Measurements from ENCODE around the gene NAA60. TPM values are rescaled to one million over a fixed set of nuclear protein-coding genes. Genes with fewer than 3 reads are reported as not detected.

Gene NAA60
- polyA plus RNA-seq, 1 of the 3 experiments (the other 2 are of a cell fraction): 17.2 TPM

DNA sequence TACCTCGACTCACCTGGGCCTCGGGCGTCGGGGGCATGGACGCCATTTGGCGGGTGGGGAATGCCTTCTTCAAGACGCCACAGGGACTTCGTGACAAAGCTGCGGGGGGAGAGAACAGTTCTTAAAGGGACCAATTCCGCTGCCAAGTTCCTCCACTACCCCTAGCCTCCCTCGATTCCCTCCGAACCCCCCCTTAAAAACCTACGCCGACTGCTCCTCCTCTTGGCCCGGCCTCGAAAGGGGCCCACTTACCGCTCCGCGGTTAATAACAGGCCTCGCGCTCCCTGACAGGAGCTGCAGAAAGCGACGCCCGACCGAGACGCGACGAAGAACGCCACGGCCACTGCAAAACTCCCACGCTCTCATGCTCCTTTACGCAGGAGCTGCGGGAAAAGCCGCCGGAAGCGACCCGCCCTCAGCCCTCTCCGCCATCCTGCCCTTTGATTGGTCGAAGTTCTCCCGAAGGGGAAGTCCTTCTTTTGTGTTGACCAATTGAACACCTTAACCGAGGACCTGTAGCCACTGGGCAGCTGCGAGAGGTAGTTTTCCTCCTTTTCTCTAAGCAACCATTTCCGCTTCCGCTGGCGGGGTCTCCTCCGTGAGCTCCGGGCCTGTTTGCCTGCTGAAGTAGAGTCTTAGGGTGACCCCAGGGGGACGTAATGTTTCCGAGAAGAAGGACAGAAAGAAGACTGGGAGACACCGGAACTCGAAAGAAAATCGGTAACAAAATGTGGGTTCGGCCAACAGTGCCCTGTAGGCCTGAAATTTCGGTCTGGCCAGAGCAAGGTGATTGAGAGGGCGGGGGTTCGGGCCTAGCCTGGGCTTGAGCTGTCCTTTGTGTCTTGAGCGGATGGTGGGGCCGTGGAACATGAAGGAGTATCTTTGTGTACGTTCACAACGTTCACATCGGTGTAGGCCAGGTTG lies at the start of gene NAA60, which contains the start of gene ZNF597 (continued):
- TF ChIP-seq SMC3 (IDR thresholded peaks at IDR 0.05; ENCODE audit: low read depth, low read length) (no peak), EZH2phosphoT487 (IDR thresholded peaks at IDR 0.05; ENCODE audit: borderline replicate concordance, low read depth) (no peak), RXRA (IDR thresholded peaks at IDR 0.05; ENCODE audit: borderline replicate concordance, low read depth) (no peak), SIN3A (IDR thresholded peaks at IDR 0.05; ENCODE audit: borderline replicate concordance, low read depth, low read length) (no peak), NRF1 (IDR thresholded peaks at IDR 0.05; ENCODE audit: low read depth, low read length) (no peak; the same call in 1 of the 2 replicates), TAF1 (IDR thresholded peaks at IDR 0.05; ENCODE audit: borderline replicate concordance, low read depth, low read length) (peak; percentile 35; the same call in 1 of the 2 replicates), GABPA (IDR thresholded peaks at IDR 0.05; ENCODE audit: low read depth) (peak; percentile 83), JUND (IDR thresholded peaks at IDR 0.05) (no peak)
- TF ChIP-seq, protein P1, sequence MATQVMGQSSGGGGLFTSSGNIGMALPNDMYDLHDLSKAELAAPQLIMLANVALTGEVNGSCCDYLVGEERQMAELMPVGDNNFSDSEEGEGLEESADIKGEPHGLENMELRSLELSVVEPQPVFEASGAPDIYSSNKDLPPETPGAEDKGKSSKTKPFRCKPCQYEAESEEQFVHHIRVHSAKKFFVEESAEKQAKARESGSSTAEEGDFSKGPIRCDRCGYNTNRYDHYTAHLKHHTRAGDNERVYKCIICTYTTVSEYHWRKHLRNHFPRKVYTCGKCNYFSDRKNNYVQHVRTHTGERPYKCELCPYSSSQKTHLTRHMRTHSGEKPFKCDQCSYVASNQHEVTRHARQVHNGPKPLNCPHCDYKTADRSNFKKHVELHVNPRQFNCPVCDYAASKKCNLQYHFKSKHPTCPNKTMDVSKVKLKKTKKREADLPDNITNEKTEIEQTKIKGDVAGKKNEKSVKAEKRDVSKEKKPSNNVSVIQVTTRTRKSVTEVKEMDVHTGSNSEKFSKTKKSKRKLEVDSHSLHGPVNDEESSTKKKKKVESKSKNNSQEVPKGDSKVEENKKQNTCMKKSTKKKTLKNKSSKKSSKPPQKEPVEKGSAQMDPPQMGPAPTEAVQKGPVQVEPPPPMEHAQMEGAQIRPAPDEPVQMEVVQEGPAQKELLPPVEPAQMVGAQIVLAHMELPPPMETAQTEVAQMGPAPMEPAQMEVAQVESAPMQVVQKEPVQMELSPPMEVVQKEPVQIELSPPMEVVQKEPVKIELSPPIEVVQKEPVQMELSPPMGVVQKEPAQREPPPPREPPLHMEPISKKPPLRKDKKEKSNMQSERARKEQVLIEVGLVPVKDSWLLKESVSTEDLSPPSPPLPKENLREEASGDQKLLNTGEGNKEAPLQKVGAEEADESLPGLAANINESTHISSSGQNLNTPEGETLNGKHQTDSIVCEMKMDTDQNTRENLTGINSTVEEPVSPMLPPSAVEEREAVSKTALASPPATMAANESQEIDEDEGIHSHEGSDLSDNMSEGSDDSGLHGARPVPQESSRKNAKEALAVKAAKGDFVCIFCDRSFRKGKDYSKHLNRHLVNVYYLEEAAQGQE (IDR thresholded peaks at IDR 0.05; ENCODE audit: low read depth, low read length): no peak

DNA sequence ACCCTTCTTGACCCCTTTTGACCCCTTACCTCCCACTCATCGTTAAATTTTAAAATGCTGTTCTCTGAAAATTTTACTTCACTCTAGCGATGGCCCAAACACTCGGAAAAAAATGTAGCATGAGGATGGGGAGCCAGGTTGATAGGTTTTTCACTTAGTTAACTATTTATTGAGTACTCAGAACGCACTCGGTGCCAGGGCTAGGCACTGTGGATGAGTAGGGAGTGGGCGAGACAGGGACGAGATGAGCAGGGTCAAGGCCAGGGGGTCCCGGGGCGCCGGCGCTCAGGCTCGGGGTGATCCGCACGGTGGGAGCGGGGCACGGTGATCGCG lies 43.1 kb upstream of the NAA60 start:
- Histone ChIP-seq H3K4me3 (ENCODE audit: low read depth in 2 of 2, low read length in 1 of 2) (peak overlapping the region; percentile 92 to 94), H3K27ac (ENCODE audit: low read depth in 2 of 2, low read length in 1 of 2) (peak overlapping the region; percentile 81 to 83), H3K9me3 (no peaks in the 10 kb centered on the region), H3K27me3 (ENCODE audit: insufficient read depth) (no peaks in the 10 kb centered on the region), H4K20me1 (ENCODE audit: insufficient read depth) (no peaks in the 10 kb centered on the region), H3K4me1 (ENCODE audit: control insufficient read depth in 1 of 2, insufficient read depth in 2 of 2, low read depth in 1 of 2, low read length in 1 of 2) (peaks cover 0 to 4% of the 10 kb centered on the region in 2 experiments; a peak in 2 of 4 replicates), H2AFZ (ENCODE audit: low read depth) (peak overlapping the region; percentile 98; the same call in 1 of the 2 replicates), H3K36me3 (replicated peaks in 1 of 2; ENCODE audit: control insufficient read depth in 1 of 2, insufficient read depth in 2 of 2, low read length in 1 of 2) (peaks cover 29 to 65% of the 10 kb centered on the region in 2 experiments), H3K79me2 (ENCODE audit: insufficient read depth) (peaks cover 71% of the 10 kb centered on the region), H3F3A (replicated peaks; ENCODE audit: insufficient read depth) (peaks cover 11% of the 10 kb centered on the region), H3K9ac (peak overlapping the region; percentile 95), H3K9me2 (no peaks in the 10 kb centered on the region), H3K4me2 (peak overlapping the region; percentile 79)
- no peak for DNase-seq
- ChIA-PET POLR2A (interaction anchor here (1.1 to 1.7 kb wide), 2 partner anchors 44 to 57 kb away, joined by 5 to 8 read pairs; partner anchors contain the start of genes NAA60 and ZNF597), CTCF (interaction anchor here (0.8 to 1.3 kb wide), 3 partner anchors 22 to 133 kb away, joined by 3 read pairs; partner anchors contain the start of gene OR2C1)
- 3% methylated on average over 12 of the region's 18 CpGs for WGBS (ENCODE audit: low lambda C conversion rate)
- TF ChIP-seq MXI1 (IDR thresholded peaks at IDR 0.05; ENCODE audit: low read depth, low read length) (no peak), EP300 (IDR thresholded peaks at IDR 0.05; ENCODE audit: borderline replicate concordance in 1 of 2, low read depth in 1 of 2, low read length in 1 of 2) (no peak), NFIC (IDR thresholded peaks at IDR 0.05; ENCODE audit: borderline replicate concordance) (no peak), SMC3 (IDR thresholded peaks at IDR 0.05; ENCODE audit: low read depth, low read length) (no peak), TCF12 (IDR thresholded peaks at IDR 0.05) (no peak), RXRA (IDR thresholded peaks at IDR 0.05; ENCODE audit: borderline replicate concordance, low read depth) (no peak), YY1 (IDR thresholded peaks at IDR 0.05; ENCODE audit: low read depth) (no peak)
- TF ChIP-seq, protein P1 (IDR thresholded peaks at IDR 0.05; ENCODE audit: low read depth, low read length): no peak
- TF ChIP-seq, protein P2, sequence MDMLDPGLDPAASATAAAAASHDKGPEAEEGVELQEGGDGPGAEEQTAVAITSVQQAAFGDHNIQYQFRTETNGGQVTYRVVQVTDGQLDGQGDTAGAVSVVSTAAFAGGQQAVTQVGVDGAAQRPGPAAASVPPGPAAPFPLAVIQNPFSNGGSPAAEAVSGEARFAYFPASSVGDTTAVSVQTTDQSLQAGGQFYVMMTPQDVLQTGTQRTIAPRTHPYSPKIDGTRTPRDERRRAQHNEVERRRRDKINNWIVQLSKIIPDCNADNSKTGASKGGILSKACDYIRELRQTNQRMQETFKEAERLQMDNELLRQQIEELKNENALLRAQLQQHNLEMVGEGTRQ (IDR thresholded peaks at IDR 0.05; ENCODE audit: borderline replicate concordance, low read depth, low read length): no peak
- TF ChIP-seq, protein P3, sequence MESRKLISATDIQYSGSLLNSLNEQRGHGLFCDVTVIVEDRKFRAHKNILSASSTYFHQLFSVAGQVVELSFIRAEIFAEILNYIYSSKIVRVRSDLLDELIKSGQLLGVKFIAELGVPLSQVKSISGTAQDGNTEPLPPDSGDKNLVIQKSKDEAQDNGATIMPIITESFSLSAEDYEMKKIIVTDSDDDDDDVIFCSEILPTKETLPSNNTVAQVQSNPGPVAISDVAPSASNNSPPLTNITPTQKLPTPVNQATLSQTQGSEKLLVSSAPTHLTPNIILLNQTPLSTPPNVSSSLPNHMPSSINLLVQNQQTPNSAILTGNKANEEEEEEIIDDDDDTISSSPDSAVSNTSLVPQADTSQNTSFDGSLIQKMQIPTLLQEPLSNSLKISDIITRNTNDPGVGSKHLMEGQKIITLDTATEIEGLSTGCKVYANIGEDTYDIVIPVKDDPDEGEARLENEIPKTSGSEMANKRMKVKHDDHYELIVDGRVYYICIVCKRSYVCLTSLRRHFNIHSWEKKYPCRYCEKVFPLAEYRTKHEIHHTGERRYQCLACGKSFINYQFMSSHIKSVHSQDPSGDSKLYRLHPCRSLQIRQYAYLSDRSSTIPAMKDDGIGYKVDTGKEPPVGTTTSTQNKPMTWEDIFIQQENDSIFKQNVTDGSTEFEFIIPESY (IDR thresholded peaks at IDR 0.05; ENCODE audit: borderline replicate concordance, low read depth): no peak
- TF ChIP-seq, protein P4, sequence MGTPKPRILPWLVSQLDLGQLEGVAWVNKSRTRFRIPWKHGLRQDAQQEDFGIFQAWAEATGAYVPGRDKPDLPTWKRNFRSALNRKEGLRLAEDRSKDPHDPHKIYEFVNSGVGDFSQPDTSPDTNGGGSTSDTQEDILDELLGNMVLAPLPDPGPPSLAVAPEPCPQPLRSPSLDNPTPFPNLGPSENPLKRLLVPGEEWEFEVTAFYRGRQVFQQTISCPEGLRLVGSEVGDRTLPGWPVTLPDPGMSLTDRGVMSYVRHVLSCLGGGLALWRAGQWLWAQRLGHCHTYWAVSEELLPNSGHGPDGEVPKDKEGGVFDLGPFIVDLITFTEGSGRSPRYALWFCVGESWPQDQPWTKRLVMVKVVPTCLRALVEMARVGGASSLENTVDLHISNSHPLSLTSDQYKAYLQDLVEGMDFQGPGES (IDR thresholded peaks at IDR 0.05; ENCODE audit: low read depth, low read length): no peak
